ENCODE results near the gene GALNT18. TPM values are rescaled to one million over a fixed set of nuclear protein-coding genes. Genes with fewer than 3 reads are reported as not detected.

GALNT18 gene
- polyA plus RNA-seq, 1 donor from 2014 or later = 7.6 TPM

- H3K27me3 ChIP-seq (ENCODE audit: insufficient read depth, low read depth, low read length) = no peaks in the 10 kb centered on the region
- H4K20me1 ChIP-seq (ENCODE audit: insufficient read depth) = no peaks in the 10 kb centered on the region
- no peaks in the 10 kb centered on the region for H3K36me3 ChIP-seq (ENCODE audit: insufficient read depth, low read length)
- no peaks in the 10 kb centered on the region for H3K9me3 ChIP-seq (ENCODE audit: low read length)
- TF ChIP-seq CTCF (IDR thresholded peaks at IDR 0.05; ENCODE audit: poor library complexity, severe bottlenecking) (peak; percentile 45), EZH2 (IDR thresholded peaks at IDR 0.05; ENCODE audit: borderline replicate concordance, insufficient read depth, low read length, poor library complexity, severe bottlenecking) (no peak), RAD21 (conservative IDR thresholded peaks at IDR 0.05) (peak; percentile 32), EP300 (conservative IDR thresholded peaks at IDR 0.05; ENCODE audit: poor library complexity, severe bottlenecking) (no peak), SMC3 (conservative IDR thresholded peaks at IDR 0.05; ENCODE audit: poor library complexity) (peak; percentile 40), TAF1 (IDR thresholded peaks at IDR 0.05; ENCODE audit: low read depth) (no peak)
- no peak overlapping the region for H3K9ac ChIP-seq (ENCODE audit: low read length)
- H3K4me2 ChIP-seq (ENCODE audit: low read length) = no peak overlapping the region
- H3K4me3 ChIP-seq (ENCODE audit: low read length) = no peak overlapping the region
- H2AFZ ChIP-seq (ENCODE audit: low read depth, low read length) = no peak overlapping the region
- no peaks in the 10 kb centered on the region for H3K79me2 ChIP-seq (replicated peaks; ENCODE audit: insufficient read depth, low read length)
- no peak overlapping the region for H3K27ac ChIP-seq (ENCODE audit: low read length)
- no peaks in the 10 kb centered on the region for H3F3A ChIP-seq (ENCODE audit: insufficient read depth, low read length, poor library complexity, severe bottlenecking)
- H3K9me2 ChIP-seq (ENCODE audit: insufficient read depth, low read length) = no peaks in the 10 kb centered on the region
Measured at GRCh38 chr11:11635443-11635842, 13.6 kb upstream of the GALNT18 start.

- no peaks in the 10 kb centered on the region for H3F3A ChIP-seq (ENCODE audit: insufficient read depth, low read length, poor library complexity, severe bottlenecking)
- H3K9ac ChIP-seq (ENCODE audit: low read length) = no peak overlapping the region
- H3K36me3 ChIP-seq (ENCODE audit: insufficient read depth, low read length) = no peaks in the 10 kb centered on the region
- H3K4me2 ChIP-seq (ENCODE audit: low read length) = no peak overlapping the region
- no peaks in the 10 kb centered on the region for H3K27me3 ChIP-seq (ENCODE audit: insufficient read depth, low read depth, low read length)
- H3K9me3 ChIP-seq (ENCODE audit: low read length) = no peaks in the 10 kb centered on the region
- H4K20me1 ChIP-seq (ENCODE audit: insufficient read depth) = no peaks in the 10 kb centered on the region
- H3K9me2 ChIP-seq (ENCODE audit: insufficient read depth, low read length) = no peaks in the 10 kb centered on the region
- H2AFZ ChIP-seq (ENCODE audit: low read depth, low read length) = no peak overlapping the region
- H3K79me2 ChIP-seq (replicated peaks; ENCODE audit: insufficient read depth, low read length) = no peaks in the 10 kb centered on the region
- TF ChIP-seq CTCF (IDR thresholded peaks at IDR 0.05; ENCODE audit: poor library complexity, severe bottlenecking) = no peak
- no peak for TF ChIP-seq EZH2 (IDR thresholded peaks at IDR 0.05; ENCODE audit: borderline replicate concordance, insufficient read depth, low read length, poor library complexity, severe bottlenecking)
- no peak for TF ChIP-seq TAF1 (IDR thresholded peaks at IDR 0.05; ENCODE audit: low read depth)
- TF ChIP-seq SMC3 (conservative IDR thresholded peaks at IDR 0.05; ENCODE audit: poor library complexity) = no peak
- no peak for TF ChIP-seq EP300 (conservative IDR thresholded peaks at IDR 0.05; ENCODE audit: poor library complexity, severe bottlenecking)
- no peak for TF ChIP-seq MXI1 (conservative IDR thresholded peaks at IDR 0.05; ENCODE audit: poor library complexity, severe bottlenecking)
- no peak for TF ChIP-seq REST (IDR thresholded peaks at IDR 0.05; ENCODE audit: borderline replicate concordance)
- TF ChIP-seq RAD21 (conservative IDR thresholded peaks at IDR 0.05) = no peak
- TF ChIP-seq POLR2AphosphoS5 (IDR thresholded peaks at IDR 0.05) = no peak
- H3K27ac ChIP-seq (ENCODE audit: low read length) = no peak overlapping the region
- no peak overlapping the region for H3K4me3 ChIP-seq (ENCODE audit: low read length)
Measured at GRCh38 chr11:11629368-11629767, 7.6 kb upstream of the GALNT18 start.

All from neural cell (in vitro differentiated cells).